Left cardiac atrium (tissue), 4 donors: Measurements from ENCODE around the gene PRMT7. TPM values are rescaled to one million over a fixed set of nuclear protein-coding genes. Genes with fewer than 3 reads are reported as not detected.
A peak's percentile ranks its signal among the peaks of the same experiment; 100 is the strongest.

ENCODE experiments used
- ATAC-seq, 2 donors: fragments of 200-7000 bp; cut with Tn5 transposase; one replicate each; pipeline ENCODE4 v1.9.1; 2020; ENCODE audit warnings: mild to moderate bottlenecking in 2 of 2, moderate library complexity in 2 of 2
- DNase-seq: peaks from one replicate; pipeline ENCODE4 v3.0.0-alpha.2; 2020
- intact Hi-C, 2 donors: fragments of 100-400 bp; cut with DNase I; formaldehyde crosslinking; loops; one replicate each; pipeline versions ENCODE4 v1.14.1 to v1.15.1; 2022 to 2023
- long read RNA-seq: library from polyadenylated mRNA; unstranded; transcript quantifications from one replicate; pipeline ENCODE4 v2.0.0, GENCODE V29; 2021
- total RNA-seq, 2 donors: library from RNA; stranded (reverse); fragmentation: NEBNext Ultra II Directional; extraction: Animal tissue kit (Norgen Biotek cat#: 25700); gene quantifications; one replicate each; pipeline ENCODE4 v1.2.1, GENCODE V29; 2021
- donor health status: DM: no; HTN: yes; CAD: no.
- donor health status: DM: no; HTN: yes; CAD: no; lungs with severe emphysema.
- donor health status: DM: yes; HTN: yes; CAD: no.
- donor health status: Dilated cardiomyopathy.

PRMT7 gene, protein sequence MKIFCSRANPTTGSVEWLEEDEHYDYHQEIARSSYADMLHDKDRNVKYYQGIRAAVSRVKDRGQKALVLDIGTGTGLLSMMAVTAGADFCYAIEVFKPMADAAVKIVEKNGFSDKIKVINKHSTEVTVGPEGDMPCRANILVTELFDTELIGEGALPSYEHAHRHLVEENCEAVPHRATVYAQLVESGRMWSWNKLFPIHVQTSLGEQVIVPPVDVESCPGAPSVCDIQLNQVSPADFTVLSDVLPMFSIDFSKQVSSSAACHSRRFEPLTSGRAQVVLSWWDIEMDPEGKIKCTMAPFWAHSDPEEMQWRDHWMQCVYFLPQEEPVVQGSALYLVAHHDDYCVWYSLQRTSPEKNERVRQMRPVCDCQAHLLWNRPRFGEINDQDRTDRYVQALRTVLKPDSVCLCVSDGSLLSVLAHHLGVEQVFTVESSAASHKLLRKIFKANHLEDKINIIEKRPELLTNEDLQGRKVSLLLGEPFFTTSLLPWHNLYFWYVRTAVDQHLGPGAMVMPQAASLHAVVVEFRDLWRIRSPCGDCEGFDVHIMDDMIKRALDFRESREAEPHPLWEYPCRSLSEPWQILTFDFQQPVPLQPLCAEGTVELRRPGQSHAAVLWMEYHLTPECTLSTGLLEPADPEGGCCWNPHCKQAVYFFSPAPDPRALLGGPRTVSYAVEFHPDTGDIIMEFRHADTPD
- total RNA-seq, result 10 to 100 TPM; 24.3 to 24.9 TPM
- long read RNA-seq, partial matches to known transcripts, result 1 of 33 reads
- long read RNA-seq, other reads (novel, unspliced or antisense), result 31 of 33 reads

DNA sequence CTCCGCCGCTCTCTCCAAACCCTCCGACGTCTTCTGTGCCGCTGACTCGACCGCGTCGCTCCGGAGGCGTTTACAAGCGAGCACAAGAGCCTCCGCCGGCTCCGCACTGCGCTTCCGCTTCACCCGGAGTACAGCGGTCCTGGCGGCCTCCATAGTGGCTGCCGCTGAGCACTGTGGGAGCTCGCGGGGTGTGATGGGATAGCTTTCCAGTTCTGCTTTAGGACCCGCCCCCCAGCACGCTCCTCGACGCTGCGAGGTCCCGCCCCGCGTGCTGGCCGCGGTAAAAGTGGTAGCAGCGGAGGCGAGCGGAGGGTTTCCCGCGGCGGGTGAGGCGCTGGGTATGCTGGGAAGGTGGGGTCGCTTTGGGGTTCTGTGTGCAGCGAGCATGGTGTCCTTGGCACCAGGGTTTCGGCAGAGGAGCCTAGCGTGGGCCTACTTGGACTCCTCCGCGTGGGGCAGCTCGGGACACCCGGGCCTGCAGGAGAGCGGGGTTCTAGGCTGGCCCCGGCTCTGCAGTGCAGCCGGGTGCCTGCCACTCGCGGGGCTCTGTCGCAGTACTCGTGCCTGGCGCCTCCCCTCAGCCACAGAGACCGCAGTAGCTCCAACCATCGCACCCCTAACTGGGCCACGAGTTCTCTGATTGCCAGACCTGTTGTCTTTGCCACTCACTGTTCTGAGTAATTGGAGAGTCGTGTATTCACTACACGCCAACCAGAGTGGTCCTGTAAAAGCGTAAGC lies at the start of gene PRMT7, which contains the start of gene SLC7A6OS:
PRMT7 (plus strand) TSS at position 246 of the 738 bp plus-strand sequence. CDS start 4,961 bp downstream, outside the sequence.
SLC7A6OS (minus strand) TSS at position 173 of the 738 bp plus-strand sequence; CDS start at position 153, 20 bp downstream.
- peak; percentile 93 for DNase-seq
- ATAC-seq, result peak; percentile 100
- intact Hi-C loops, result loop anchor here (5.0 kb wide), 2 partner anchors 44 to 49 kb away; partner anchors contain the start of gene SLC7A6 (in 1 of the 2)

- intact Hi-C loops, result loop anchor here (5.0 kb wide), 2 partner anchors 49 to 64 kb away; partner anchors contain the start of genes PRMT7 (in 1 of the 2) and SLC7A6OS (in 1 of the 2)
- DNase-seq (no peak), ATAC-seq (no peak)
Observed at GRCh38 chr16:68263559-68264127, 47.2 kb upstream of the PRMT7 start.

DNA sequence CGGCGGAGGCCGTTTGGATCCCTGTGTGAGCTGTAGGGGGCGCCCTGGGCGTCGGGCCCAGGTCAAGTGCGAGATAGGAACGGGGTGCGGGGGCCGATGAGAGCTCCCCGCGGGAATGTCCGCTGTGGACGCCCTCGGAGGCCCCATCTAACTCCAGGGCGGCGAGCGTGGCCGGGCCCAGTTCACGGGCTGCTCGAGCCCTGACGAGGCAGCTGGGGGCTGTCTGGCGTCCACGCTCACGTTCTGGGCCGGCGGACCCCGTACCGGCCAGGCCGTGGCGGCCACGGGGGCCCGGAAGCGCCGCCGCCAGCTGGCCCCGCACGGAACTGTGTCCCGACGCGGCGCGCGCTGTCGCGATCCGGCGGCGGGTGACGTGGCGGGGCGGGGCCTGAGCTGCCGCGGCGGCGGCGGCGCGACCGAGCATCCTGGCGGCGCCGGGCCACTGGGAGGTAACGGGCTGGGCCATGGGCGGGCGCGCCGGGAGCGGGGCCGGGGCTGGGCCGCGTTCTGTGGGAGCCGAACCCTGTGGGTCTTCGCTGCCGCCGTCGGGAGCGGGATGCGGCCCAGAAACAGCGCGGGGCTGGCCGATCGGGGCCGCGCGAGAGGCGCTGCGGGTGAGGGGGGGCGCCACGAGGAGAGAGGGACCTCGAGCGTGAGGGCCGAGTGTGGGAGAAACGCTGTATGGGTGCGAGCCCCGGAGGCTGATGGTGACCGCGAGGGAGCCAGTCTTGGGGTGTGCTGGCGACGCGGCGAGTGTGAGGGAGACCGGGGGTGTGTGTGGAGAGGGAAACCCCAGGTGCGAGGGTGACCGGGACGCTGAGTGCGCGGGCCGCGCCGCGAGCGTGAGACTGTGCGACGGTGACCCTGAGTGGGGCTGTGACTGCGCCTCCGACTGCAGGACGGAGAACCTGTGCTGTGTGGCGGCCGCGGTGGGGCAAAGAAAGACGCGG lies 46.4 kb upstream of the PRMT7 start, which contains the start of gene SLC7A6:
SLC7A6 (plus strand) TSS at position 399 of the 950 bp plus-strand sequence. CDS start 10,201 bp downstream, outside the sequence.
- peak; percentile 83 to 84 for ATAC-seq
- peak; percentile 87 for DNase-seq
- intact Hi-C loops, result loop anchor here (5.0 kb wide), 2 partner anchors 48 to 63 kb away; partner anchors contain the start of genes PRMT7 (in 2 of the 2) and SLC7A6OS (in 2 of the 2)

DNA sequence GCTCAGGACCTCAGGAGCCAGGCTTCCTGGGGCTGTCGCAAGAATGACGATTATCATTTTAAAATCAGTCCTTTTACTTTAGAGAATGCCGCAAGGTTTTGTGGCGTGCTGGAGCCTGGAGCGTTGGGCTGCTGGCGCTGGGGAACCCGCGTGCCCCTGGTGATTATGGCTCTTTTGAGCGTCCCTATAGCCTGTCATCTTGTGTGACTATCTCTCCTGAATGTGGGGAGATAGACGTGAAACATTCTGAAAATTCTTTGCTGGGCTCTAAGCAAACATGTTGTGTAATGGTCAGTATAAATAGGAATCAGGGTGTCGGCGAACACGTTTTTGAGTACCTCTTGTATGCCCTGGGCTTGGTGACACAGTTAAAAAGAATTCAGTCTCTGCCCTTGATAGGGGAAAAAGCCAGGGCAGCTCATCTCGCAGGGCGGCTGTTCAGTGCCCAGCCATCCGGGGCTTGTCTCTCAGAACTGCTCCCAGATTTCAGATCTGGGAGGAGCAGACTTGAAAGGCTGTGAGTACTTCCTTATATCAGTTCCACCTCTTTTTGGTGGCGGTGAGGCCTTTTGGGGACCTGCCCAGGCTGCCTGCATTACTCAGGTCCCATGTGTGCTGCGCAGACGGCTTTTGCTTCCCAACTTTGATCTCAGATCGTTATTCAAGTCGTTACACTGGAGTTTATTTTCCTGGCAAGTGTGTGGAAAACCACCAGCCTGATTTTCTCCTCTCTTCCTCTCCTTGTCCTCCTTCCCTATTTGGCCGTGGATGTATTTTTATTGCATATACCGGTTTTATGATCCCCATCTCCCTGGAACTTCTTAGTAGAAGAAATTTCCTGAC lies 45.5 kb upstream of the PRMT7 start:
- intact Hi-C loops, result loop anchor here in 1 of 2 donors (5.0 kb wide), 1 partner anchor 47 kb away; the partner anchor contains the start of genes PRMT7 and SLC7A6OS
- ATAC-seq (peak; percentile 65 to 74), DNase-seq (peak; percentile 63)

DNA sequence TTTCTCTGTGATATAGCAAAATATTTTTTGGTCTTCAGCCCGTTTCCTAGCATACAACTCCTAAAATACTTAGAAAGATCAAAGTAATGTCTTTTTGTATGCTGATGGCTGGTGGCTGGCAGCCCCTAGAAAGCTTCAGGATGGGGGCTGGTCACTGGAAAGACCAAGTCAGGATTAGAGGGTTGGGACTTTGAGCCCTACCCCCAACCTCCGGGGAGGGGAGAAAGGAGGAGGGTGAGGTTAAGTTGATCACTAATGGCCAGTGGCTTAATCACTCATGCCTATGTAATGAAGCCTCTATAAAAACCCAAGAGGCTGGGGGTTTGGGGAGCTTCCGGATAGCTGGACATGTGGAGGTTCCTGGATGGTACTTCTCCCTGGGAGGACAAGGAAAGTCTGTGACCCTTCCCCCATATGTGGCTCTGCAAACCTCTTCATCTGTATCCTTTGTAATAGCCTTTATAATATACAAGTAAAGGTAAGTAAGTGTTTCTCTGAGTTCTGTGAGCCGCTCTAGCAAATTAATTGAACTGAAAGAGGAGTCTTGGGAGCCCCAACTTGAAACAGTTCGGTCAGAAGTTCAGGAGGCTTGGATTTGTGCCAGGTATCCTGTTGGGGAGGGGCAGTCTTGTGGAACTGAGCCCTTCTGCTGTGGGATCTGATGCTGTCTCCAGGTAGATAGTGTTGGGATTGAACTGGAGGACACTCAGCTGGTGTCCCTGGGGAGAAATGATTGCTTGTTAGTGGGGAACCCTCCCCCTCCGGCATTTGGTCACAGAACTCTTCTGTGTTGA lies 43.0 kb upstream of the PRMT7 start:
- intact Hi-C loops, result loop anchor here in 1 of 2 donors (5.0 kb wide), 1 partner anchor 44 kb away; the partner anchor contains the start of genes PRMT7 and SLC7A6OS
- no peak for ATAC-seq
- no peak for DNase-seq

- intact Hi-C loops, result loop anchor here in 1 of 2 donors (5.0 kb wide), 1 partner anchor 43 kb away; the partner anchor contains the start of genes PRMT7 and SLC7A6OS
- DNase-seq (no peak), ATAC-seq (no peak)
Observed at GRCh38 chr16:68269793-68270192, 41.0 kb upstream of the PRMT7 start.

DNA sequence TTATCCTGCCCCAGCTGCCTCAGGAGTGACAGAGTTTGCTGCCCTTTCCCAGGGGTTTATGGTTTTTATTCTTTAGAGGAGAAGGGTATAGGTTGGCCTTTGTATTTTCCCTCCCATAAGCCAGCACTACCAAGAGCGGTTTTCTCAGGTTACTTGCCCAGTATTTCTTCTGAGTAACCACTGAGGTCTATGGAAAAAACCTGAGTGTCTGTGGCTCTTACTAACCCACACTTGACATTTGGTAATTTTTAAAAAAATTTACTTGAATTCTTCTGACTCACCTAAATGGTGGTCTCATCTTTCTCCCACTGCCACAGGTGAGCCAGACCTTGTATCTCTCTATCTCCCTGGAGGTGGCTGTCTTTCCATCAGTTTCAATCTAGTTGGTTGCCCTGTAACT lies 40.5 kb upstream of the PRMT7 start:
- intact Hi-C loops, result no loop called here
- DNase-seq, result no peak
- ATAC-seq, result no peak

DNA sequence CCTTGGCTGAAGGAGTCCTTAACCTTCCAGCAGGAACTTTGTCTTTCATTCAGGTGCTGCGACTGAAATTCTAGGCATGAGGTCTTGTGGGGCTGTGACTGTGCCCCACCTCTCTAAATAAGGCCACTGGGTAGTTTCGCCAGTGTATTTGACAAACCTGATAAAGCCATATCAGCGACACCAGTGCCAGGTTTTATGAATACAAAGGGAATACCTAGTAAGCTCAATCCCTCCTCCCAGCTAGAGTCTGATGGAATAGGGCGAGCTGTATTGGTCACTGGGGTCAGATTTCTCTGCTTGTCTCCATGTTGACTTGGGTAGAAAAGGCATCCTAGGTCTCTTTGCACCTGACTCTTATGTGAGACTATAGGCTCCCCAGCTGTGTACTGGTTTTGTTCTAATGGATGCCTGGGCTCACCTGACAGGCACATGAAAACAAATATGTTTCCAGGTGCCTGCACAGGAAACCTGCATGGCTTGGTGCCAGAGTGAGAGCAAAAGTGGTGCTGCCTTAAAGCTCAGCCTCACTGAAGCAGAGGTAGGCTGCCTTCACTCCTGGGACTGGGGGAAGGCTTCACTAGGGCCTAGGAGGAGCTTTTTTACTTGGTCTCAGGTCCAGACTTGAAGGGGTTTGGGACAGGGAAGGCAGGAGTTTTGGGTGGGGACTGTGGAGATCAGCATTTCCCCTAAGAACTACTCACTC lies 38.2 kb upstream of the PRMT7 start:
- DNase-seq, result no peak
- intact Hi-C loops, result no loop called here
- ATAC-seq, result no peak

DNA sequence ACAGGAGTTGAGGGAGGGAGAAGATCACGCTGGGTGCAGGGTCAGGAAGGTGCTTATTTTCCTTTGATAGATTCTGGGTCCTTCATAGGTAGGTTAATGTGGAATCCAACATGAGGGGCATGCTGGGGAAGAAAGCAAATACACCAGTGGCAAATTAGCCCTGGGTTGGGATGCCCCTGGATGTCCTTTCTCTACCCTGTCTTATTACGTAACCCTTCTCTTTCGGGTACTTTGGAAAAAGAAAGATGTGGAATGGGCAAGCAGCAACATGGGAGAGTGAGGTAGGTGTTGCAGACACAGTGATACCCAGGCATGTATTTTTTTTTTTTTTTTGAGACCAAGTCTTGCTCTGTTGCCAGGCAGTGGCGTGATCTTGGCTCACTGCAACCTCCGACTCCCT lies 37.4 kb upstream of the PRMT7 start:
- ATAC-seq, result no peak
- intact Hi-C loops, result no loop called here
- DNase-seq, result no peak

- DNase-seq (no peak), ATAC-seq (no peak)
- intact Hi-C loops, result no loop called here
Observed at GRCh38 chr16:68273896-68274295, 36.9 kb upstream of the PRMT7 start.

DNA sequence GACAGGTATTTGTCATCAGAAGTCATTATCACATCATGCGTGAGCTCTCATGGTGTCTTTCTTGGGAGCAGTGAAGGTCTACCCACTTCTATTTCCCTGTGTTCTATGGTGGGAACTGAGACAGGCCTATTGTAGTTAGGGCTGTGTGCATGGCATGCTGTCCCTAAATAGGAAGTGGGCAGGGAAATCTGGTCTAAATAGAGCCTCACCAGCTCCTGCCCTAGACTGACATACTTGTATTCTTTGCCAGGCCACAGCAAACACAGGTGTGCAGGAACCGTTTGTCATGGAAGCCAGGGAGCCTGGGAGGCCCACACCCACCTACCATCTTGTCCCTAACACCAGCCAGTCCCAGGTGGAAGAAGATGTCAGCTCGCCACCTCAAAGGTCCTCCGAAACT lies 36.4 kb upstream of the PRMT7 start:
- DNase-seq (no peak), ATAC-seq (no peak)
- intact Hi-C loops, result no loop called here

DNA sequence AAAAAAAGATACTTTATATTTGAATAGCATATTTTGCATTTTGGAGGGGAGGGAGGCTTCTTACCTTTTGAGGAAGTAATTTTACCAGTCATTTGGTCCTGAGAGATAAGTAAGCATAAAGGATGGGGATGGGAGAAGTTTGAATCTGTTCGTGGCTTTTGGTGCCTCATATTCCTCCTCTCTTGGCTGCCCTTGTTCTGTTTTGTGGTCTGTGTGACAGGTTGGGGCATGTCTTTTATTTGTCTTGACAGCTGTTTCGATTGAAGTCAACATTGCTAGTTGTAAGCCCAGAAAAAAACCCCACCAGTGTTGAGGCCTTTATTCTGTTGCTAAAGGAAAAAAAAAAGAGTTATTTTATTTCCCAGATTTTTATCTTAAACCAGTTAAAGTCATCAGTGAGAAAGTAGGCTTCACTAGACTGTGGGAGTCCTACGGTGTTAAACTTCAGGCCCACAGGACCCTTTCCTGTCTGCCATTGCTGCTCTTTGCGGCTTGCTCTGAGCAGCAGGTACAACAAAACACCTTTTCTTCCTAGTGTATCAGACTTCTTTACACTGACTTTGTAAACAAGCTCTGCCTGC lies 35.1 kb upstream of the PRMT7 start:
- intact Hi-C loops, result no loop called here
- ATAC-seq, result no peak
- DNase-seq, result no peak

DNA sequence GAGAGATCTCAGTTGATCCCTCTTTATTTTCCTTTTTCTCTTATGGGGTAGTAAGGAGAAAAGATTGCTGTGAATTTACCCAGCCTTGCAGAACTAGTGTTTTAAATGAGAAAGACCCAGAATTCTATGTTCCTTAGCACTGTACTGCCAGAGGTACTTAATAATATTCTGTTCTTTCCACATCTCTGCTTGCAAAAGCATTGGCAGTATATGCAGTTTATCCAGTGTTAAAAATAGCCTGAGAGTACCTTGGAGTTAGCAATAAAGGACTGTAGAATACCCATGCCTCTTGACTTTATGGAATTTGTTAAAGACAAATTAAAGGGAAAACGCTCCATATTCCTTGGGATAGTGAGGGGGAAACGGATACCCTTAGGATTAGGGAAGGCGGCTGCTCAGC lies 34.6 kb upstream of the PRMT7 start:
- ATAC-seq (peak in 1 of 2 donors; percentile 53), DNase-seq (no peak)
- intact Hi-C loops, result no loop called here

GRCh38 chr16:68279726-68280558 lies 30.9 kb upstream of the PRMT7 start:
- intact Hi-C loops, result no loop called here
- DNase-seq (no peak), ATAC-seq (no peak)
